Esophagus squamous epithelium (tissue), 4 donors: ENCODE results near the gene ELOVL7.

ENCODE experiments used
- POLR2A ChIP-seq, 4 donors: fragments of 450-650 bp; IDR thresholded peaks; one replicate each; pipeline ENCODE4 v1.6.1; 2017; ENCODE audit warnings: antibody characterized with exemption in 4 of 4, mild to moderate bottlenecking in 4 of 4, moderate library complexity in 3 of 4
- TF ChIP-seq, protein P1 (sequence below), 6 experiments: fragments of 450-650 bp in 4 of 6; fragments of 200-600 bp in 2 of 6; sonication (generic) in 2 of 6; IDR thresholded peaks; one replicate each; pipeline ENCODE4 v1.5.1; 2016 to 2019; ENCODE audit warnings: antibody characterized with exemption in 6 of 6, mild to moderate bottlenecking in 4 of 6, moderate library complexity in 4 of 6

DNA sequence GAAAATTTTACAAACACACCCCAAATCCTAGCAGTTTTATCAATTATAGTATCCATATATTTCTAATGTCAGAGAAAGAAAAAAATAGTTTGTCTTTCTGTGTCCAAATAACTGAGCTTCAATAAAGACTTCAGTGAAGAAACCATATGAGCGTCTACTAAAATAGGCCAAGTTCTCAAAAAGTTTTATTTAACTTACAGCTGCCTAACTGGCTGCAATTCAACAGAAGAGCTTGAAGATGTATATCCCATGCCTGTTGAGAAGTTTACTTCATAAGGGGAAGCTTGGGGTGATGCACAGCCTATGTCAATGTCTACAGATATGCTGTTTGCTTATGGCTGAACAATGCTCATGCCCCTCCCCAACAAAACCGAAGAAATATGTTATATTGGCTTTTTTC, 43.7 kb upstream of the ELOVL7 start:
- TF ChIP-seq, protein P1, sequence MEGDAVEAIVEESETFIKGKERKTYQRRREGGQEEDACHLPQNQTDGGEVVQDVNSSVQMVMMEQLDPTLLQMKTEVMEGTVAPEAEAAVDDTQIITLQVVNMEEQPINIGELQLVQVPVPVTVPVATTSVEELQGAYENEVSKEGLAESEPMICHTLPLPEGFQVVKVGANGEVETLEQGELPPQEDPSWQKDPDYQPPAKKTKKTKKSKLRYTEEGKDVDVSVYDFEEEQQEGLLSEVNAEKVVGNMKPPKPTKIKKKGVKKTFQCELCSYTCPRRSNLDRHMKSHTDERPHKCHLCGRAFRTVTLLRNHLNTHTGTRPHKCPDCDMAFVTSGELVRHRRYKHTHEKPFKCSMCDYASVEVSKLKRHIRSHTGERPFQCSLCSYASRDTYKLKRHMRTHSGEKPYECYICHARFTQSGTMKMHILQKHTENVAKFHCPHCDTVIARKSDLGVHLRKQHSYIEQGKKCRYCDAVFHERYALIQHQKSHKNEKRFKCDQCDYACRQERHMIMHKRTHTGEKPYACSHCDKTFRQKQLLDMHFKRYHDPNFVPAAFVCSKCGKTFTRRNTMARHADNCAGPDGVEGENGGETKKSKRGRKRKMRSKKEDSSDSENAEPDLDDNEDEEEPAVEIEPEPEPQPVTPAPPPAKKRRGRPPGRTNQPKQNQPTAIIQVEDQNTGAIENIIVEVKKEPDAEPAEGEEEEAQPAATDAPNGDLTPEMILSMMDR (IDR thresholded peaks at IDR 0.05): no peak
- TF ChIP-seq POLR2A (IDR thresholded peaks at IDR 0.05): no peak
